CD4-positive, alpha-beta T cell (primary cell): ENCODE measurements around the gene LBHD2. TPM values are rescaled to one million over a fixed set of nuclear protein-coding genes. Genes with fewer than 3 reads are reported as not detected.
A peak's percentile ranks its signal among the peaks of the same experiment; 100 is the strongest.

Source experiments
- ATAC-seq: fragments of 200-7000 bp; cut with Tn5 transposase; one replicate; pipeline ENCODE4 v1.10.0; 2022; ENCODE audit warnings: mild to moderate bottlenecking; ENCODE audit not compliant: poor library complexity
- CTCF ChIA-PET: fragments of 350-600 bp; sonication (Branson Sonifier 250); formaldehyde crosslinking; loops from one replicate; lab custom pipeline; 2021; ENCODE audit warnings: antibody characterized with exemption, inconsistent platforms; lab: Charles Lee
- POLR2A ChIA-PET: fragments of 350-600 bp; sonication (Branson Sonifier 250); formaldehyde crosslinking; loops from one replicate; lab custom pipeline; 2021; ENCODE audit warnings: antibody characterized with exemption, inconsistent platforms; lab: Charles Lee
- DNase-seq, 14 experiments: peaks; one replicate each; pipeline ENCODE4 v3.0.0-alpha.2; 2013 to 2020; ENCODE audit warnings: mixed read lengths in 2 of 14
- H3K27ac ChIP-seq, 2 donors: one replicate each; pipeline versions ENCODE4 v1.5.1 to v1.7.0; 2013; ENCODE audit warnings: low read length in 2 of 2, low read depth in 1 of 2, mild to moderate bottlenecking in 1 of 2
- H3K27me3 ChIP-seq, 2 experiments: 1 replicate in 1 of 2; 2 replicates in 1 of 2; pipeline versions ENCODE4 v1.6.1 to v1.7.0; 2013; ENCODE audit warnings: low read length in 2 of 2, control low read depth in 1 of 2, mild to moderate bottlenecking in 1 of 2, moderate library complexity in 1 of 2; ENCODE audit not compliant: insufficient read depth in 2 of 2, control insufficient read depth in 1 of 2
- H3K36me3 ChIP-seq: one replicate; pipeline ENCODE4 v1.6.1; 2013; ENCODE audit warnings: low read length, control low read depth; ENCODE audit not compliant: insufficient read depth
- H3K4me1 ChIP-seq: one replicate; pipeline ENCODE4 v1.6.1; 2013; ENCODE audit warnings: low read length, control low read depth; ENCODE audit not compliant: insufficient read depth
- H3K4me3 ChIP-seq: one replicate; pipeline ENCODE4 v1.5.1; 2013; ENCODE audit warnings: mild to moderate bottlenecking, low read length, moderate library complexity
- H3K9me3 ChIP-seq, 2 experiments: 1 replicate in 1 of 2; 2 replicates in 1 of 2; pipeline versions ENCODE4 v1.6.1 to v1.7.0; 2013; ENCODE audit warnings: low read length in 2 of 2, mild to moderate bottlenecking in 2 of 2, control low read depth in 1 of 2, moderate library complexity in 1 of 2; ENCODE audit not compliant: control insufficient read depth in 1 of 2, insufficient read depth in 1 of 2
- H3K27ac Mint-ChIP-seq: one replicate; pipeline ENCODE4 v1.8.0; 2020; ENCODE audit warnings: mixed read lengths
- H3K27me3 Mint-ChIP-seq: one replicate; pipeline ENCODE4 v1.8.0; 2021; ENCODE audit warnings: mixed read lengths
- H3K36me3 Mint-ChIP-seq: one replicate; pipeline ENCODE4 v1.8.0; 2021; ENCODE audit warnings: low read depth, mixed read lengths
- H3K4me1 Mint-ChIP-seq: one replicate; pipeline ENCODE4 v1.8.0; 2021; ENCODE audit warnings: low read depth, mixed read lengths
- H3K4me3 Mint-ChIP-seq: one replicate; pipeline ENCODE4 v1.8.0; 2020; ENCODE audit warnings: mild to moderate bottlenecking, mixed read lengths
- H3K9me3 Mint-ChIP-seq: one replicate; pipeline ENCODE4 v1.8.0; 2020; ENCODE audit warnings: mixed read lengths
- intact Hi-C, 2 experiments: fragments of 100-400 bp; cut with DNase I in 1 of 2; cut with micrococcal nuclease in 1 of 2; formaldehyde crosslinking; loops; one replicate each; pipeline versions ENCODE4 v1.15.1 to v1.9.0; 2023 to 2025; cut with DNase I, micrococcal nuclease
- total RNA-seq, 174 experiments: library from RNA in 2 of 174; stranded (reverse) in 2 of 174; gene quantifications; one replicate each; pipeline ENCODE4 v1.2.3 and lab custom pipeline; 2021 to 2026
- TF ChIP-seq, protein P1 (sequence below): fragments of 200-600 bp; IDR thresholded peaks from one replicate; pipeline ENCODE4 v1.8.0; 2022; ENCODE audit warnings: antibody characterized with exemption, mild to moderate bottlenecking

The LBHD2 gene
- total RNA-seq, 2 experiments from 2014 or later: not detected

- intact Hi-C loops: loop anchor here (1.0 to 2.0 kb wide), 3 partner anchors 17 to 399 kb away; no protein-coding TSS in a partner anchor
- Mint-ChIP-seq H3K36me3 (no peaks in the 10 kb centered on the region), H3K27me3 (peaks cover 15% of the 10 kb centered on the region), H3K27ac (no peak overlapping the region), H3K9me3 (no peaks in the 10 kb centered on the region), H3K4me3 (no peak overlapping the region), H3K4me1 (no peaks in the 10 kb centered on the region)
- Histone ChIP-seq H3K4me3 (peak overlapping the region; percentile 46), H3K9me3 (peaks cover 0 to 9% of the 10 kb centered on the region in 2 experiments), H3K4me1 (peaks cover 17% of the 10 kb centered on the region), H3K36me3 (no peaks in the 10 kb centered on the region), H3K27ac (no peak overlapping the region), H3K27me3 (peaks cover 0 to 4% of the 10 kb centered on the region in 2 experiments)
- POLR2A ChIA-PET: no interaction called here
- TF ChIP-seq, protein P1, sequence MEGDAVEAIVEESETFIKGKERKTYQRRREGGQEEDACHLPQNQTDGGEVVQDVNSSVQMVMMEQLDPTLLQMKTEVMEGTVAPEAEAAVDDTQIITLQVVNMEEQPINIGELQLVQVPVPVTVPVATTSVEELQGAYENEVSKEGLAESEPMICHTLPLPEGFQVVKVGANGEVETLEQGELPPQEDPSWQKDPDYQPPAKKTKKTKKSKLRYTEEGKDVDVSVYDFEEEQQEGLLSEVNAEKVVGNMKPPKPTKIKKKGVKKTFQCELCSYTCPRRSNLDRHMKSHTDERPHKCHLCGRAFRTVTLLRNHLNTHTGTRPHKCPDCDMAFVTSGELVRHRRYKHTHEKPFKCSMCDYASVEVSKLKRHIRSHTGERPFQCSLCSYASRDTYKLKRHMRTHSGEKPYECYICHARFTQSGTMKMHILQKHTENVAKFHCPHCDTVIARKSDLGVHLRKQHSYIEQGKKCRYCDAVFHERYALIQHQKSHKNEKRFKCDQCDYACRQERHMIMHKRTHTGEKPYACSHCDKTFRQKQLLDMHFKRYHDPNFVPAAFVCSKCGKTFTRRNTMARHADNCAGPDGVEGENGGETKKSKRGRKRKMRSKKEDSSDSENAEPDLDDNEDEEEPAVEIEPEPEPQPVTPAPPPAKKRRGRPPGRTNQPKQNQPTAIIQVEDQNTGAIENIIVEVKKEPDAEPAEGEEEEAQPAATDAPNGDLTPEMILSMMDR: peak; percentile 29
- DNase-seq (no peak), ATAC-seq (no peak)
- CTCF ChIA-PET: interaction anchor here (2.6 kb wide), 1 partner anchor 13 kb away, joined by 8 read pairs; no protein-coding TSS in a partner anchor
These were observed 7.8 kb downstream of the LBHD2 start for GRCh38 chr14:103091883-103092222.

GRCh38 chr14:103093856-103094405 lies 9.9 kb downstream of the LBHD2 start:
- peaks cover 13% of the 10 kb centered on the region for H3K27me3 Mint-ChIP-seq

DNA sequence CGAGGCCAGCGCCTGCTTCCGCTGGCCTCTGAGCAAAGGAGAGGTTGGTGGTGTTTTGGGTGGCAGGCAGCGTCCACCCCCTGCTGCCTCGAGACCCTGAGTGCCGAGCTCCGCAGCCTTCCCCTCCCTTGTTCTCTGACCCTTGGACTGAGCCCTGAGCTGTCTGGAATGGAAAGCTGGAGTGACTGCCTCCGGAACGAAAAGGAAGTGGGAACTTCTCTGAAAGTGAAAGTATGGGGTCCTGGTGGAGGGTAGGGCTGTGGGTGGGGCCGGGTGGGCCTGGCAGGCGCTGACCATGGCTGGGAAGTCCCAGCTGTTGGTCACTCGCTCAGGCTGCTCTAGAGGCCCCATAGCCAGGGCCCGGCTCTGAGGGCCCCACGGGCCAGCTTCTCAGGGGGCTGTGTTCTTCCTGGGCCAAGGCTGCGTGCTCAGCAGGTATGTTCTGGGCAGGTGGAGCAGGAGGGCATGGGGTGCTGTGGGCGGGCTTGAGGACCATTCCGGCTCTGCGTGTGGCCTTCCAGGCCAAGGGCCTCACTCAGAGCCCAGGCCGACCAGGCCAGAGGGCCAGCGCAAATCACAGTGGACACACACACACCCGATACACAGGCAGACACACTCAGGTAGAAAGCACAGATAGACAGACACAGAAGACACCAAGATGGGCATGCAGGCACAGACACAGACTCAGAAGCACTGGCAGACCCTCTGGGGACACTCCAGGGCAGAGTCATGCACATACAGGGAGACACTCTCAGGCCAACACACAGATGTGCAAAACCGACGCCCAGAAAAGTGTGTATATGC lies 10.6 kb downstream of the LBHD2 start, which contains the start of gene EXOC3L4:
EXOC3L4 (plus strand) TSS at position 320 of the 804 bp plus-strand sequence. CDS start 5,495 bp downstream, outside the sequence.
- intact Hi-C loops: no loop called here
- Mint-ChIP-seq H3K27me3 (peaks cover 13% of the 10 kb centered on the region), H3K4me3 (no peak within 1 kb of the TSS), H3K36me3 (no peaks in the 10 kb centered on the region), H3K9me3 (no peaks in the 10 kb centered on the region), H3K27ac (no peak within 1 kb of the TSS), H3K4me1 (no peaks in the 10 kb centered on the region)
- H3K36me3 ChIP-seq: no peaks in the 10 kb centered on the region
- peaks cover 0 to 8% of the 10 kb centered on the region in 2 experiments for H3K9me3 ChIP-seq
- ATAC-seq (no peak), DNase-seq (no peak)
- TF ChIP-seq, protein P1: no peak
- no peak within 1 kb of the TSS for H3K27ac ChIP-seq
- peaks cover 0 to 2% of the 10 kb centered on the region in 2 experiments for H3K27me3 ChIP-seq
- CTCF ChIA-PET: interaction anchor here (1.1 kb wide), 1 partner anchor 10 kb away, joined by 5 read pairs; no protein-coding TSS in a partner anchor
- H3K4me3 ChIP-seq: no peak within 1 kb of the TSS
- POLR2A ChIA-PET: no interaction called here
- H3K4me1 ChIP-seq: peaks cover 17% of the 10 kb centered on the region

More at GRCh38 chr14:103093856-103094405, 9.9 kb downstream of the LBHD2 start:
- Mint-ChIP-seq H3K27ac (no peak overlapping the region), H3K4me1 (no peaks in the 10 kb centered on the region), H3K4me3 (no peak overlapping the region), H3K36me3 (no peaks in the 10 kb centered on the region), H3K9me3 (no peaks in the 10 kb centered on the region)
- Histone ChIP-seq H3K27me3 (peaks cover 0 to 2% of the 10 kb centered on the region in 2 experiments), H3K36me3 (no peaks in the 10 kb centered on the region), H3K27ac (no peak overlapping the region), H3K4me3 (no peak overlapping the region), H3K4me1 (peaks cover 17% of the 10 kb centered on the region), H3K9me3 (peaks cover 0 to 4% of the 10 kb centered on the region in 2 experiments)
- intact Hi-C loops: no loop called here
- POLR2A ChIA-PET: no interaction called here
- no peak for ATAC-seq
- DNase-seq: no peak
- TF ChIP-seq, protein P1: no peak
- CTCF ChIA-PET: interaction anchor here (1.1 kb wide), 1 partner anchor 11 kb away, joined by 5 read pairs; no protein-coding TSS in a partner anchor
